HG02642 (cell line): ENCODE data around the gene SBK2.
"Not testable (repeated sequence)": the region's sequence is repeated elsewhere in the genome, so short reads cannot be mapped to it uniquely, and the experiment has no call there.

Experiments used
- ATAC-seq: cut with Tn5 transposase; IDR thresholded peaks from one replicate; pipeline ENCODE4 v1.9.1; 2021; ENCODE audit warnings: mild to moderate bottlenecking; ENCODE audit not compliant: unreplicated experiment, poor library complexity

Gene SBK2

DNA sequence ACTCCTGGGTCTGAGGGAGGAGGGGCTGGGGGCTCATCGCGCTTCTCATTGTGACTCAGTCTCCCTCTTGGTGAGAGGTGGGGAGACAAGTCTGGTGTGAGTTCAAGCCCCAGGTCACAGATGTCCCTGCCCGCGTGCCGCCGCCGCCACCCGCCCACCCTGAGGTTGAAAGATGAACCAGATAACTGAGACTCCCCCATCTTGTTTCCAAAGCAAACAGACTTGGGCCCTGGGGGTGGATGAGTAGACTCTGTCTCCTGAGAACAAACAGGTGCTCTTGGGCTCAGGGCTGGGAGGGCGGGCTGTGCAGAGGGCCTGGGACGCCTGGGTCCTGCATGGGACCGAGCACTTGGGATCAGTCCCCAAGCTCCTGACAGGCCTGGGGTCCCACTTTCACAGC is 567 bp downstream of the SBK2 start:
- no peak for ATAC-seq

DNA sequence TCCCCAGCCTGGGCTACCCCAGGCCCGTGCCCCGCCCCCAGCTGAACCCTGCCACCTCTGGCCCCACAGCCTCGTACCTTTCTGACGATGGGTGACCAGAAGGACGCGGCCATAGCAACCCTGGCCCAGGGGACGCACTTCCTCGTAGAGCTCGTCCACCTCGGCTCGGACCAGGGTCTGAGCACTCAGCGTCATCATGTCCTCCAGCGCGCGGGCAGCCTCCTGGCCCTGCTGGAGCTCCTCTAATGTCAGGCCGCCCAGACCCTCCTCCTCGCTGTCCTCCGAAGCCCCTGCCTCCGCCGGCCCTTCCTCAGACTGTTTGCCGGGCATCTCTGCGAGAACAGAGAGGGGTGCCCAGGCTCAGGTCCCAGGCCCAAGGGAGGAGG is 975 bp downstream of the SBK2 start:
- no peak for ATAC-seq

DNA sequence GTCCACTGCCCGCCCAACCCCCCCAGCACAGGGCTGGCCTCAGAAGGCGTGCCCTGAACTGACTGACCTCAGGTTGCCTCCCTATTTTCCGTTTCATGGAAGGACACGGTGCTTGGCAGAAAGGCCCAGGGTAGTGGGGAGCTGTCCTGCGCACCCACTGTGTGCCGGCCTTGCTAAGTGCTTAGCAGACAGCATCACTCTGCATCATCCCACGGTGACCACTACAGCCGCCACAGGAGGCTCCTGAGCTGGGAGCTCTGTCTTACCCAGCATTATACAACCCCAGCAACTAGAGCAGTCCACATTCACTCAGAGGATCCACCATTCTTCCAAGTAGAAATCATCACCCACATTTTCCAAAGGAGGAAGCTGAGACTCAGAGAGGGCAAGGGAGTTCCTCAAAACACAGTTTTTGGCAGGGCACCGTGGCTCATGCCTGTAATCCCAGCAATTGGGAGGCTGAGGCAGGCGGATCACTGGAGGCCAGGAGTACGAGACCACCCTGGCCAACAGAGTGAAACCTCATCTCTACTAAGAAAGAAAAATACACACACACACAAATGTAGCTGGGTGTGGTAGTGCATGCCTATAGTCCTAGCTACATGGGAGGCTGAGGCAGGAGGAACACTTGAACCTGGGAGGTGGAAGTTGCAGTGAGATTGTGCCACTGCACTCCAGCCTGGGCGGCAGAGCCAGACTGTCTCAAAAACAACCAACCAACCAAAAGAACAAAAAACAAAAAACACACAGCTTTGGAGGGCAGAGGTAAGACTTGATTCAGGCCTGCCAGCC is 1.6 kb downstream of the SBK2 start:
- no peak for ATAC-seq

DNA sequence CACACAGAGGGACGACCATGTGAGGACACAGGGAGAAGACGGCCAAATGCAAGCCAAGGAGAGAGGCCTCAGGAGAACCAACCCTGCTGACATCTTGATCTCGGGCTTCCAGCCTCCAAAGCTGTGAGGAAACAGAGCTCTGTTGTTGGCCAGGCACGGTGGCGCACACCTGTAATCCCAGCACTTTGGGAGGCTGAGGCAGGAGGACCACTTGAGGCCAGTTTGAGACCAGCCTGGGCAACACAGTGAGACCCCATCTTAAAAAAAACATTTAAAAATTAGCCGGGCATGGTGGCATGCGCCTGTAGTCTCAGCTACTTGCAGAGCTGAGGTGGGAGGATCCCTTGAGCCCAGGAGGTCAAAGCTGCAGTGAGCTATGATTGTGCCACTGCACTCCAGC is 2.7 kb downstream of the SBK2 start:
- ATAC-seq = not testable (repeated sequence)

DNA sequence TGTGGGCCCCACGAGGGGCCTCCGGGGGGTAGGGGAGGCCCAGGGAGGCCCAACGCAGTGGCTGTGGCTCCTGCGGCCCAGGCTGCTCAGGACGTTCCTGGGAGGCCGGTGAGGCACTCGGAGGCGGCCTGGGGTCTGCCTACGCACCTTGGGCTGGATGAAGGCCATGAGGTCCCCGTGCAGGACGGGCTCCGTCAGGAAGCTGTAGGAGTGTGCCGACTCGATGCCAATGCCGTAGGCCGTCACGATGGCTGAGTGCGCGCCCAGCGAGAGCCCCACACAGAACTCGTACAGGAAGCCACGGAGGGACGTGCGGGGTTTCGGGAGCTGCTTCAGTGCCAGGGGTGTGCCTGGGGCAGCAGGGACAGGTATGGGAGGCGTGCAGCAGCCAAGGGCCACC is 5.9 kb downstream of the SBK2 start:
- ATAC-seq = no peak

DNA sequence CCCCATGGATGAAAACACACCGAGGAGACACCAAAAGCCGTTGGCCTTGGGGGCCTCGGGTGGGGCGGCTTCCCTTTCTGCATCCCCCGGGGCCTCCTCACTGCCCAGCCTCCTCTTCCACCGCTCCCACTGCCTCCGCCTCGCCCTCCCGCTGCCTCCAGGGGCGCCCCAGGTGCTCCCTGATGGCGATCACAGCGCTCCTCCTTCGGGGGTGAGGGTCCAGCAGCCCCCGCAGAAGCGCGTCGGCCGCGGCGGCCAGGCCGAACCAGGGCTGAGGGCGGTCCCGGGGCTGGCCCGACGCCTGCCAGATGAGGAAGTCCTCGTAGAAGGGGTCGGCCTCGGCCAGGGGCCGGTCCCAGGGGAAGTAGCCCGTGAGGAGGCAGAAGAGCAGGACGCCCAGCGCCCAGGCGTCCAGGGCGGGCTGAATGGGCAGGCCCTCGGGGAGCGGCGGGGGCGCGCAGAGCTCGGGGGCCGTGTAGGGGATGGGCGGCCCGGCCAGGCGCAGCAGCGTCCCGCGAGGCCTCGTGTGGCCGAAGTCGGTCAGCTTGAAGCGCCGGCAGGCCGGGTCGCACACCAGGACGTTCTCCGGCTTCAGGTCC is 7.2 kb downstream of the SBK2 start:
- no peak for ATAC-seq

DNA sequence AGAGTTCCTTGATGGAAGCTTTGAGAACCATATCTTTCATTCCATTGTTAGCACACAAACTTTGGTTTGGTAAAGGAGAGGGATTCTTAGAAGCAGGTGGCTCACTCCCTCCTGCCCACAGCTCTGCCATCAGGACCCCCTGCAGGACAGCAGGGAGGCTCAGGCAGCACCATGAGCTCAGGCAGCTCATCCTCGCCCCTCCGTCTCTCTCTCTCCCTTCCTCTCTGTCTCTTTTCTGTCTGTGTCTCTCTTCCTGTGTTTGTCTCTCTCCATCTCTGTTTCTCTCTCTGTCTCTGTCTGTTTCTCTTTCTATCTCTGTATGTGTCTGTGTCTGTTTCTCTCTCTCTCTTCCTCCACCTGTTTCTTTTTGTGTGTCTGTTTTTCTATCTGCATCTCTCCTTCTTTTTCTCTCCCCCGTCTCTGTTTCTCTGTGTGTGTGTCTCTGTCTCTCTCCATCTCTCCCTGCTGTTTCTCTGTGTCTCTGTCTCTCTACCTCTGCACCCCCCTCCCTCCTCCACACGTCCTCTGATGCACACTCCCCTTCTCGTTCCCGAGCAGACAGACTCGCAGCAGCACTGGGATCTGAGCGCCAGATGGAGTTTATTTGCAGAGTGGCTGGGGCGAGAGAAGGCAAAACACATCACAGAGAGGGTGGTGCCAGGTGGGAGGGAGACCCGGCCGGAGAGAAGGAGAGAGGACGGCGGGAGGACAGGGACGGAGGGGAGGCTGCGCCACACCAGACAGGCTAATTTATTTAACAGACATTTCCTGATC is 8.7 kb downstream of the SBK2 start:
- no peak for ATAC-seq

DNA sequence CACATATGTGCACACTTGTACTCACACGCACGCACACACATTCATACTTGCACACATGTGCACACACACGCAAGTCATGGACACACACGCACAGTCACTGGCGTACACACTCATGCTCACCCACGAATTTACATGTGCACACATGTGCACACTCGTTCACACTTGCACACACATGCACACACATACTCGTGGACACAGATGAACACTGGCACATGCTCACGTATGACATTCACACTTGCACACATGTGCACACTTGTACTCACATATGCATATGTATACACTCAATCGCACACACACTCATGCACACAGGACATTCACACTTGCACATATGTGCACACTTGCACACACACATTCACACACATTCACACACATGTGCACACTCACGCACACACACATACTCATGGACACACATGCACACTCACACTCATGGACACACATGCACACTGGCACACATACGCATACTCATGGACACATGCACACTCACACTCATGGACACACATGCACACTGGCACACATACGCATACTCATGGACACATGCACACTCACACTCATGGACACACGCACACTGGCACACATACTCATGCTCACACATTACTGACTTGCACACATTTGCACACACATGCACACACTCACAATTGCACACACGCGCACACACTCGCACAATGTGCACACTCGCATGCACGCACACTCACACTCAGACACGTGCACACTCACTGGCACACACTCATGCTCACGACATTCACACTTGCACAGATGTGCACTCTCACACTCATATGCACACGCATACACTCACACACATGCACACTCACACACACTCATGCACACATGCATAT is 9.5 kb downstream of the SBK2 start:
- ATAC-seq = no peak

DNA sequence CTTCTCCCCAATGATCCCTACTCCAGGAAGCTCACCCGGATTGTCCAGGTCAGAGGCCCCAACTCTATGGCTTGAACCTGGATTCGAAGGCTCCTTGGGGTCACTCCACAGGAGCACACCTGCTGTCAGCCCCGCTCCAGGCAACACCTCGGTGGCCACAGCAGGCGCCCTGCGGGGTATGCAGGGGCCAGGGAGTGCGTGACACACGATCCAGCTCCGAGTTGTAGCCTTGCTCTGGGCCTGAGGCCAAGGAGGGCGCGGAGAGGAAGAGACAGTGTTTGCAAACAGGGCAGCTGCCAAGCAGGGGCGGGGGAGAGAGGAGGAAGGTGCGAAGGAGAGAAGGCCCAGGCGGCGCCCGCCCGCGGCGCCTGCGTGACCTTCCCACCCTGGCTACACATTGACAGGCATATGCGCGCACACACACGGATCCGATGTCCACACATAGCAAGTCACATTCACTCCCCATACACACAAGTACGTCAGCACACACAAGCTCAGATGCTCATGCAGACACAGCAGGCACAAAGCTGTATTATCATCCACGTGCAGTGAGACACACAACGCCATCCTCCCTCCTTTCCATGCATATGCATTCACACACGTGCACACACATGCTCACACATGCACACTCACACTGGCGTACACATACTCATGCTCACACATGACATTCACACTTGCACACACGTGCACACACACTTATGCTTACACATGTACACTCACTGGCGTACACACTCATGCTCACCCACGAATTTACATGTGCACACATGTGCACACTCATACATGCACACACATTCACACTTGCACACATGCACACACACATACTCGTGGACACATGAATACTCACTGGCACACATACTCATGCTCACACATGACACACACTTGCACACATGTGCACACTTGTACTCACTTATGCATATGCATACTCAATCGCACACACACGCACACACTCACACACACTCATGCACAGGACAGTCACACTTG is 10.4 kb downstream of the SBK2 start:
- no peak for ATAC-seq

DNA sequence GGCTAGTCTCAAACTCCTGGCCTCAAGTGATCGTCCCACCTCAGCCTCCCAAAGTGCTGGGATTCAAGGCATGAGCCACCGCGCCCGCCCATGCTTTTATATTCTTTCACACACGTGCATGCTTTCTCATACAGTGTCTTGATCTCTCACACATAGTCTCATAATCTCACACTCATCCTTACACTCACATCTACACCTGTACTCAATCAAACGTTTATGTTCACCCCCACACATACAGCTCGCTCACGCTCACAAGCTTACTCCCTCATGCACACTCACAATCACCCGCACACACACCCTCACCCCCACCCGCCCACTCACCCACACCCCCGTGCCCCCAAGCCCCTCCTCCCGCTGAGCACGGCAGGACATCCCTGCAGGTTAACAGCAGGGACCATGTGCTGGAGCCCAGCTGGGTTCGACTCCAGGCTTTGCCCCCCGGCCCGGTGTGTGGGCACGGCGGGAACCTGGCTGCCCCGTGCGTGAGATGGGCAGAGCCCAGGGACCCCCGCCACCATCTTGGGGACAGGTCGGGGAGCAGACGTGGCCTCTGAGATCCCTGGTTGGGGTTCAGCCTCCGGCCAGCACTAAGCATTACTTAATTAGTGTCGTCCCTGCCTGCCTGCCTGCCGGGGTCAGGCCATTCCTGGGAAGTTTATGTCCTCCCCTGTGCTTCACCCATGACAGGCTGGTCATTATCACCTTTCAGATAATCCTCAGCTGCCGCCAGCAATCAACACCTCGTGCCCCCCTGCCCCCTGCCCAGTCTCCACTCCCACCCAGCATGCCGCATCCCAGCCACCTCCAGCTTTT is 11.4 kb downstream of the SBK2 start:
- ATAC-seq = no peak

DNA sequence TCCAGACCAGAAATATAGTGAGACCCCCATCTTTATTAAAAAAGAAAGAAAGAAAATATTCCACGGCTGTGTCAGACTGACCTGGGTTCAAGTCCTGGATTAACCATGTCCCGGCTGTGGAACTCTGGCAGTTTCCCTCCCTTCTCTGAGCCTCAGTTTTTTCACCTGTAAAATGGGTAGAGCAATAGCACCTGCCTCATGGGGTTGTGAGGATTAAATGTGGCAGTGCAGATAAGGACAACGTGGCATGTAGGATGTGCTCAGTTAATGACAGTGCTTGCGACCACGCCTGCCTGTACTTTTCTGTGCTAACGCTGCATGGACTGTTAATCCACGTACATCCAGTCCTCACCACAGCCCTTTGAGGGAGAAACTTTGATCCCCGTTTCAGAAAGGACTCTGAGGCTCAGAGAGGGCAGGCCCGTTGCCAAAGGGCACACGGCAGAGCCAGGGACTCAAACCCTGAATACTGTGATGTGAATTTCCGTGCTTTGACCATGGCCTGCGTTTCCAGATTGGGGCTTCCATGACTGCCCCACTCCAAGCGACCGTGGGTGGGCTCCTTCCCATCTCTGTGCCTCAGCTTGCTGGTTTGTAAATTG is 16.1 kb downstream of the SBK2 start:
- ATAC-seq = no peak

DNA sequence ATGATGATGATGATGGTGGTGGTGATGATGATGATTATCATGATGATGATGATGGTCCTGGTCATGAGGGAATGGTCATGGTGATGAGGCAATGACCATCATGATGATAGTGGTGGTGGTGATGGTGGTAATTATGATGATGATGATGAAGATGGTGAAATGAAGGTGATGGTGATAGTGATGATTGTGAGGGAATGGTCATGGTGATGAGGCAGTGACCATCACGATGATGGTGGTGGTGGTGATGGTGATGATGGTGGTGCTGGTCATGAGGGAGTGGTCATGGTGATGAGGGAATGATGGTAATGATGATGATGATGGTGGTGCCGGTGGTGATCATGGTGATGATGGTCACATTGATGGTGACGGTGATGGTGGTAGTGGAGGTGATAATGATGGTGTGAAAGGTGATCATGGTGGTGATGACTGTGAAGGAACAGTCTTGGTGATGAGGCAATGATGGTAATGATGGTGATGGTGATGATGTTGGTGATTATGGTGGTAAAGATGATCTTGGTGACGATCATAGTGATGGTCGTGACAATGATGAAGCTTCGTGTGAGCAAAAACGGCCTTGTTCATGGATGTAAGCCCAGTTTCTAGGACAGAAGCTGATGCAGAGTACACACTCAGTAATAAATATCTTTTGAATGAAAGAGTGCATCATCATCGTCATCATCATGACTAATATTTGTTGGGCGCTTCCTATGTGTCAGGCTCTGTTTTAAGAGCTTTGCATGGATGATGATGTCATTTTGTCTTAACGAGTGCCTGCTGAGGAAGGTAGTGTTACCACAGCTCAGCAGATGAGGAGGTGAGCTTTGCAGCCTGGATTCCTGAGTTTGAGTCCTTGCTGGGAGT is 17.3 kb downstream of the SBK2 start:
- ATAC-seq = no peak

DNA sequence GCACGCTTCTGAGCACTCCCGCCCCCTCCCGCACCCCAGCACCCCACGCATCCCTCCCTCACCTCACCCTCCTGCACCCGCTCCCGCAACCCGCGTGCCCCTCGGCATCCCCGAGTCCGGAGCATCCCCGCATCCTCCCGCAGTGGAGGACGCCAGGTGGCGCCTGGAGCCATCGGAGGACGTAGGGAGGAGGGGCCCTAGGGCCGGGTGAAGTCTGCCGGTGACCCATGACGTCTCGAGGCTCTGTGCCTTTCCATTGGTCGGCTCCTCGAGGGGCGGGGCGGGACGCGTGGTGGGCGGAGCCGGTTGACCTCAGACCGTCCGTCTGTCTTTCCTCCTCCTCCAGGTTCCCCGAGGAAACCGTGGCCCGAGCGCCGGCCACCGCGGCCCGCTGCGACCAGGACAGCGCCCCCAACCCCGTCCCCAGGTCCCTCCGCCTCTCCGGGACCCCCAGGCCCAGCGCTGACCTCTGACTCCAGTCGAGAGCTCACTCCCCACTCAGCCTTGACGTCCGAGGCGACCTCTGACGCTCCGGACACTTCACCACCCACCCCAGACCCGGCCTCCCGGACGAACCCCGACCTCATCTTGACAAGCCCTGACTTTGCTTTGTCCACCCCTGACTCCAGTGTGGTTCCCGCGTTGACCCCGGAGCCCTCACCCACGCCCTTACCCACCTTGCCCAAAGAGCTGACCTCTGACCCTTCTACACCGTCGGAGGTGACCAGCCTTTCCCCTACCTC is 19.9 kb downstream of the SBK2 start:
- peak; percentile 99 for ATAC-seq

DNA sequence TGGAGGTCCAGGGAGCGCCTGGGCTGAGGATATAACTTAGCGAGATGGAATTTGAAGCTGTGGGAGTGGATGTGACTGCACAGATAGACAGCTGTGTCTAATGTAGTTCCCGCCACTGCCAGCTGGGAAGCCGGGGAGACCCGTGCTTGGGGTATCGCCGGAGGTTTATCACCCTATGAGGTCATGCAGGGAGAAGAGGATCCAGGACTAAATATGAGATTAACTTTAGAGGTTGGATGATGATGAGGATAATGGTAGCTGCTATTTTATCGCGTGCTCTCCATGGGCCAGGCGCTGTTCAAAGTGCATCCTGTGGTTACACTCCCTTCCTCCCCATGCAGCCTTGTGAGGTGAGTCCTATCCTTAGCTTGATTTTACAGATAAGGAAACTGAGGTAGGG is 28.8 kb downstream of the SBK2 start:
- no peak for ATAC-seq

DNA sequence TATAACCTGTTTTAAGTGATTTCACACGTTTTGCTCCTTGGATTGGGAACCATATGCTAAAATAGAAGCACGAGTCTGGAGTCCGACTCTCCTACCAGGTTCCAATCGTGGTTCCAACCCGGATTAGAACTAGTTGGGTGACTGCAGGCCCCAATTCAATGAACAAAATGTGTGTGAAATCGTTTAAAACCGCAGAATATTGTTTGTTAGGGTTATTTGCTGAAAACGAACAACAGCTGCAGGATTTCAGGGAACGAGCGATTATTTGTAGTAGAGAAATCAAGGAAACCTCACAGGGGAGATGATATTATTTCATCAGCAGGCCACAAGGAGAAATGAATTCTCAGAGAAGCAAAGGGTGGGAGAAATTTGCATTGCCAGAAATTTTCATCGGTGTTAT is 32.0 kb downstream of the SBK2 start:
- ATAC-seq = no peak

DNA sequence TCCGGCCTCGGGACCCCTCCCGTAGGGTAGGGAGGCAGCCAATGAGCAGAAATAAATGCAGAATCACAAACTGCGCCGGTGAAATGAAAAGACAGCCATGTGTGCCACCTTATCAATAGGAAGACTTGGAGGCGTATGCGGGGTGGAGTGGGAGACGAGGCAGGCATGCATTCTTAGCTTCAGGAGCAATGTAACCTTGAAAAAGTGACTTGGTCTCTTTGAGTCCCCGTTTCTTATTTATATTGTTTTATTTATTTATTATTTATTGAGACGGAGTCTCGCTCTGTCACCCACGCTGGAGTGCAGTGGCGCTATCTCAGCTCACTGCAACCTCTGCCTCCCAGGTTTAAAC is 32.7 kb downstream of the SBK2 start:
- no peak for ATAC-seq
